ENCODE data around the gene UCK1. TPM values are rescaled to one million over a fixed set of nuclear protein-coding genes. Genes with fewer than 3 reads are reported as not detected.
"Not testable (repeated sequence)": the region's sequence is repeated elsewhere in the genome, so short reads cannot be mapped to it uniquely, and the experiment has no call there.

UCK1 gene
- total and polyA plus RNA-seq, 2 experiments from 2014 or later: 22.6 to 31.3 TPM

GRCh38 chr9:131554843-131555351 lies 23.8 kb upstream of the UCK1 start:
- no peaks in the 10 kb centered on the region for H3F3A ChIP-seq (ENCODE audit: insufficient read depth)
- TF ChIP-seq EZH2 (IDR thresholded peaks at IDR 0.05; ENCODE audit: insufficient read depth, poor library complexity, severe bottlenecking) (no peak), EZH2phosphoT487 (IDR thresholded peaks at IDR 0.05; ENCODE audit: insufficient read depth, low read depth) (no peak)
- in situ Hi-C loops (cut with MboI): no loop called here
- WGBS, 2 experiments (ENCODE audit: low coverage in 1 of 2, low lambda C conversion rate in 2 of 2, missing lambda C conversion rate in 2 of 2): 25 to 31% methylated on average over 25 to 39 of the region's 54 CpGs
- DNase-seq: no peak
- H3K9ac ChIP-seq: no peak overlapping the region
- no peaks in the 10 kb centered on the region for H4K20me1 ChIP-seq (ENCODE audit: insufficient read depth)
- no peaks in the 10 kb centered on the region for H3K9me2 ChIP-seq (ENCODE audit: insufficient read depth)
- H3K27me3 ChIP-seq (replicated peaks; ENCODE audit: insufficient read depth): 0 out of 2 replicates have a peak, but pooled peaks cover 6% of the 10 kb centered on the region
- H3K79me2 ChIP-seq (ENCODE audit: insufficient read depth): no peaks in the 10 kb centered on the region
- H2AFZ ChIP-seq: no peak overlapping the region
- no peak overlapping the region for H3K4me2 ChIP-seq (ENCODE audit: unreplicated experiment)
- no peaks in the 10 kb centered on the region for H3K4me1 ChIP-seq (ENCODE audit: insufficient read depth)
- H3K36me3 ChIP-seq (ENCODE audit: low read depth): no peaks in the 10 kb centered on the region
- no peak overlapping the region for H3K4me3 ChIP-seq
- H3K27ac ChIP-seq: no peak overlapping the region
- H3K9me3 ChIP-seq (ENCODE audit: low read depth): no peaks in the 10 kb centered on the region

DNA sequence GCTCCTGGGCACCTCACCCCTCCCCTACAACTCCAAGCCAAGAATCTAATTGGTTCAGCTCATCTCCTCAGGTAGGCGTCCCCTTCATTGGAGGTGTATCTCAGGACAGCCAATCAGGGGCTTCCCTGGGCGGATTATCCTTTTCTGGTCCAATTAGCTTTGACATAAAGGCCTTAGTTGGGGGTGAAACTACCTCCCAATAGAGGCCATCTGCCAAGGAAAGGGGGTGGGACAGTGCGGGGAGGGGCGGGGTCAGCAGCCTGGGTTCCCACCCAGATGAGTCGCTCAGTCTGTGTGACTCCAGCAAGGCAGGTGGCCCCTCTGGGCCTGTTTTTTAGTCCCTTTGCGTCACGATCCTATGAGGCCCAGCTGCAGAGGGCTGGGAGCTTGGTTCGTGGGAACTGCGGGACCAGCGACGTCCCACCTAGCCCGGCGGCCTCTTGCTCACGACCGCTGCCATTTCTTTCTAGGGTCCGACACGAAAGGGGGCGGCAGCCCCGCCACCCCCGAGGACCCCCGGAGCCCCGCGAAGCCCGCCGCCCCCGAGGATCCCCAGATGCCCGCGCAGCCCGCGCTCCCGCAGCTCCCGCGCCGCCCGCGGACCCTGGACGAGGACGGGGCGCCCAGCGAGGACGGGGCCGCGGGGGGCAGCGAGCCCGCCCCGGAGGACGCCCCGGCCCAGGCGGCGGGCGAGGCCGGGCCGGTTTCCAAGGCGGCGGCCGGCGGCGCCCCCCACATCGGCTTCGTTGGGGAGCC lies 23.2 kb upstream of the UCK1 start:
- Histone ChIP-seq H3K36me3 (ENCODE audit: low read depth) (no peaks in the 10 kb centered on the region), H3K9me3 (ENCODE audit: low read depth) (no peaks in the 10 kb centered on the region), H3K27ac (no peak overlapping the region), H3K9ac (no peak overlapping the region), H3K4me1 (ENCODE audit: insufficient read depth) (no peaks in the 10 kb centered on the region), H3K79me2 (ENCODE audit: insufficient read depth) (no peaks in the 10 kb centered on the region), H2AFZ (no peak overlapping the region), H3K27me3 (replicated peaks; ENCODE audit: insufficient read depth) (0 out of 2 replicates have a peak, but pooled peaks cover 6% of the 10 kb centered on the region), H4K20me1 (ENCODE audit: insufficient read depth) (no peaks in the 10 kb centered on the region), H3K9me2 (ENCODE audit: insufficient read depth) (no peaks in the 10 kb centered on the region), H3K4me2 (ENCODE audit: unreplicated experiment) (no peak overlapping the region), H3K4me3 (no peak overlapping the region), H3F3A (ENCODE audit: insufficient read depth) (no peaks in the 10 kb centered on the region)
- 38 to 51% methylated on average over 22 to 36 of the region's 60 CpGs for WGBS, 2 experiments (ENCODE audit: low coverage in 1 of 2, low lambda C conversion rate in 2 of 2, missing lambda C conversion rate in 2 of 2)
- DNase-seq: no peak
- TF ChIP-seq EZH2 (IDR thresholded peaks at IDR 0.05; ENCODE audit: insufficient read depth, poor library complexity, severe bottlenecking) (no peak), EZH2phosphoT487 (IDR thresholded peaks at IDR 0.05; ENCODE audit: insufficient read depth, low read depth) (no peak)
- in situ Hi-C loops (cut with MboI): no loop called here

DNA sequence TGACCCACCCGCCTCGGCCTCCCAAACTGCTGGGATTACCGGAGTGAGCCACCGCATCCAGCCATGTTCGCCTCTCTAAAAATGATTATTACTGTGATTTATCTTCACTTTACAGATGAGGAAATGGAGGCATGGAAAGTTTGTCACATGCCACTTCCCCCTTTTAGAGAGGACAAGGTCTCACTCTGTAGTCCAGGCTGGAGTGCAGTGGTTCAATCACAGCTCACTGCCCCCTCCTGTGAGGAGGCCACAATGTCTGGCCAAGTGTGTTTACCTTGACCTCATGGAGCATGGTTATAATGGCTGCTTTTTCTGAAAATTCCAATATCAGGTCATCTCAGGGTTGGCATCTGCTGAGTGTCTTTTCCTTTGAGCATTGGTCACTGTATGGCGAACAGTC lies 21.0 kb upstream of the UCK1 start:
- Histone ChIP-seq H3K4me2 (ENCODE audit: unreplicated experiment) (no peak overlapping the region), H3K9me2 (ENCODE audit: insufficient read depth) (no peaks in the 10 kb centered on the region), H4K20me1 (ENCODE audit: insufficient read depth) (no peaks in the 10 kb centered on the region), H3K27ac (no peak overlapping the region), H3K9me3 (ENCODE audit: low read depth) (no peaks in the 10 kb centered on the region), H3F3A (ENCODE audit: insufficient read depth) (no peaks in the 10 kb centered on the region), H3K4me3 (no peak overlapping the region), H3K79me2 (ENCODE audit: insufficient read depth) (no peaks in the 10 kb centered on the region), H3K36me3 (ENCODE audit: low read depth) (no peaks in the 10 kb centered on the region), H3K4me1 (ENCODE audit: insufficient read depth) (no peaks in the 10 kb centered on the region), H2AFZ (no peak overlapping the region), H3K9ac (no peak overlapping the region), H3K27me3 (replicated peaks; ENCODE audit: insufficient read depth) (peaks cover 24% of the 10 kb centered on the region; the same call in 1 of the 2 replicates)
- no peak for DNase-seq
- in situ Hi-C loops (cut with MboI): no loop called here
- WGBS, 2 experiments (ENCODE audit: low coverage in 1 of 2, low lambda C conversion rate in 2 of 2, missing lambda C conversion rate in 2 of 2): 90 to 91% methylated on average over 6 of the region's 6 CpGs
- TF ChIP-seq EZH2phosphoT487 (IDR thresholded peaks at IDR 0.05; ENCODE audit: insufficient read depth, low read depth): no peak
- no peak for TF ChIP-seq EZH2 (IDR thresholded peaks at IDR 0.05; ENCODE audit: insufficient read depth, poor library complexity, severe bottlenecking)

DNA sequence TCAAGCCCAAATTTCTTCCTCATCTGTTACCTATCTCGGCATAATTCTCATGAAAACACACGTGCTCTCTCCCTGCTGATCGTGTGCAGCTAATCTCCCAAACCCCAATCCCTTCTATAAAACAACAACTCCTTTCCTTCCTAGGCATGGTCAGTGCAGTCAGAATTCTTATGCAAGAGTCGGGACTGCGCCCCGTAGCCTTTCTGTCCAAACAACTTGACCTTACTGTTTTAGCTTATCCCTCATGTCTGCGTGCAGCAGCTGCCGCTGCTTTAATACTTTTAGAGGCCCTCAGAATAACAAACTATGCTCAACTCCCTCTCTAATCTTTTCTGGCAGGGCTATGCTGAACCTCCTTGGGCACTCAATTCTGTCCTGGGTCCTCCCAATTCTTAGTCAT lies 19.4 kb upstream of the UCK1 start:
- H3K4me1 ChIP-seq (ENCODE audit: insufficient read depth); in situ Hi-C loops (cut with MboI); H4K20me1 ChIP-seq (ENCODE audit: insufficient read depth); H3K9me3 ChIP-seq (ENCODE audit: low read depth); H3F3A ChIP-seq (ENCODE audit: insufficient read depth); H3K36me3 ChIP-seq (ENCODE audit: low read depth); DNase-seq; H3K9ac ChIP-seq; H3K4me2 ChIP-seq (ENCODE audit: unreplicated experiment); H2AFZ ChIP-seq; H3K4me3 ChIP-seq; H3K27ac ChIP-seq; H3K9me2 ChIP-seq (ENCODE audit: insufficient read depth); H3K79me2 ChIP-seq (ENCODE audit: insufficient read depth): not testable (repeated sequence)
- 54 to 57% methylated on average over 8 of the region's 8 CpGs for WGBS, 2 experiments (ENCODE audit: low coverage in 1 of 2, low lambda C conversion rate in 2 of 2, missing lambda C conversion rate in 2 of 2)
- peaks cover 40% of the 10 kb centered on the region for H3K27me3 ChIP-seq (replicated peaks; ENCODE audit: insufficient read depth)

DNA sequence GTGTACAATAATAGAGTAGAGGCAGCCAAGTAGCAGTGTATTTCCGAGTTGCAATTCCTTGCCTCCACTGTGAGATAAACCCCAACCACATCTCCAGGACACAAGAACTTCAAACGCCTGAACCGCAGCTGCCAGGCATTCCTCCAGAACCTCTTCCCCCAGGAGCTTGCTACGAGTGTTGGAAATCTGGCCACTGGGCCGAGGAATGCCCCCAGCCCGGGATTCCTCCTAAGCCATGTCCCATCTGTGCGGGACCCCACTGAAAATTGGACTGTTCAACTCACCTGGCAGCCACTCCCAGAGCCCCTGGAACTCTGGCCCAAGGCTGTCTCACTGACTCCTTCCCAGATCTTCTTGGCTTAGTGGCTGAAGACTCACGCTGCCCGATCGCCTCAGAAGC lies 18.1 kb upstream of the UCK1 start:
- H3K9me3 ChIP-seq (ENCODE audit: low read depth); H3K36me3 ChIP-seq (ENCODE audit: low read depth); H2AFZ ChIP-seq; DNase-seq; H3K4me1 ChIP-seq (ENCODE audit: insufficient read depth); H3K79me2 ChIP-seq (ENCODE audit: insufficient read depth); H3K9ac ChIP-seq; H3F3A ChIP-seq (ENCODE audit: insufficient read depth); H3K27ac ChIP-seq; in situ Hi-C loops (cut with MboI); H4K20me1 ChIP-seq (ENCODE audit: insufficient read depth); H3K9me2 ChIP-seq (ENCODE audit: insufficient read depth); H3K4me3 ChIP-seq; H3K4me2 ChIP-seq (ENCODE audit: unreplicated experiment): not testable (repeated sequence)
- 48 to 63% methylated on average over 10 of the region's 10 CpGs for WGBS, 2 experiments (ENCODE audit: low coverage in 1 of 2, low lambda C conversion rate in 2 of 2, missing lambda C conversion rate in 2 of 2)
- H3K27me3 ChIP-seq (replicated peaks; ENCODE audit: insufficient read depth): peaks cover 44% of the 10 kb centered on the region
